Subcutaneous adipose tissue (tissue), 4 donors: Measurements from ENCODE around the gene CDR2. TPM values are rescaled to one million over a fixed set of nuclear protein-coding genes. Genes with fewer than 3 reads are reported as not detected.

Source experiments
- total RNA-seq, 4 donors: library from RNA; depleted of rRNA; stranded (reverse); fragments of >200 nt; gene quantifications; one replicate each; pipeline ENCODE4 v1.1.0, GENCODE V29; 2016
- TF ChIP-seq, protein P1 (sequence below): fragments of 450-650 bp; IDR thresholded peaks from one replicate; pipeline ENCODE4 v1.5.1; 2016; ENCODE audit warnings: low read depth, mild to moderate bottlenecking, control low read depth, antibody characterized with exemption, moderate library complexity

Gene CDR2
- total RNA-seq, 4 donors from 2014 or later: 15.0 to 28.2 (median 16.0) TPM

DNA sequence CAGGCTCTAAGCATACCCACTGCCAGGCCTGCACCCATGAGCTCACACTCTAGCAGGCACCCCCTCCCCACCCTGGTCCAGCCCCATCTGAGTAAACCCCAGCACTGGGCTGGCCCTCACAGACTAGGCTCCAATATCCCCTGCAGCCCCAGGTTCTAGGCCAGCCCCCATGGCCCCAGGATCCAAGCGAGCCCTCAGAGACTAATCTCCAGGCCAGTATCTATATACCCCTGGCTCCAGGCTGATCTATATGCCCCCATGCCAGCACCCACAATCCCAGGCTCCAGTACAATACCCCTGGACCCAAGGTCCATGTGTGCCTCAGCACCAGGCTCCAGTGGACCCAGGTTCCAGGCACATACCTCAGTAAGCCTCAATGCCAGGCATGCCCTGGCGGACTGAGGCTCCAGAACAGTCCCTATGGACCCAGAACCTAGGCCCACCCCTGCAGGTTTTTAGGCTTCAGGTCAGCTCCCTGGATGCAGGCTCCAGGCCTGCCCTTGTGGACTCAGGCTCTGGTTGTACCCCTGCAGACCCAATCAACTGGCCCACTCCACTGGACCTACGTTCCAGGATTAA, 38.7 kb downstream of the CDR2 start:
- TF ChIP-seq, protein P1, sequence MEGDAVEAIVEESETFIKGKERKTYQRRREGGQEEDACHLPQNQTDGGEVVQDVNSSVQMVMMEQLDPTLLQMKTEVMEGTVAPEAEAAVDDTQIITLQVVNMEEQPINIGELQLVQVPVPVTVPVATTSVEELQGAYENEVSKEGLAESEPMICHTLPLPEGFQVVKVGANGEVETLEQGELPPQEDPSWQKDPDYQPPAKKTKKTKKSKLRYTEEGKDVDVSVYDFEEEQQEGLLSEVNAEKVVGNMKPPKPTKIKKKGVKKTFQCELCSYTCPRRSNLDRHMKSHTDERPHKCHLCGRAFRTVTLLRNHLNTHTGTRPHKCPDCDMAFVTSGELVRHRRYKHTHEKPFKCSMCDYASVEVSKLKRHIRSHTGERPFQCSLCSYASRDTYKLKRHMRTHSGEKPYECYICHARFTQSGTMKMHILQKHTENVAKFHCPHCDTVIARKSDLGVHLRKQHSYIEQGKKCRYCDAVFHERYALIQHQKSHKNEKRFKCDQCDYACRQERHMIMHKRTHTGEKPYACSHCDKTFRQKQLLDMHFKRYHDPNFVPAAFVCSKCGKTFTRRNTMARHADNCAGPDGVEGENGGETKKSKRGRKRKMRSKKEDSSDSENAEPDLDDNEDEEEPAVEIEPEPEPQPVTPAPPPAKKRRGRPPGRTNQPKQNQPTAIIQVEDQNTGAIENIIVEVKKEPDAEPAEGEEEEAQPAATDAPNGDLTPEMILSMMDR: no peak

DNA sequence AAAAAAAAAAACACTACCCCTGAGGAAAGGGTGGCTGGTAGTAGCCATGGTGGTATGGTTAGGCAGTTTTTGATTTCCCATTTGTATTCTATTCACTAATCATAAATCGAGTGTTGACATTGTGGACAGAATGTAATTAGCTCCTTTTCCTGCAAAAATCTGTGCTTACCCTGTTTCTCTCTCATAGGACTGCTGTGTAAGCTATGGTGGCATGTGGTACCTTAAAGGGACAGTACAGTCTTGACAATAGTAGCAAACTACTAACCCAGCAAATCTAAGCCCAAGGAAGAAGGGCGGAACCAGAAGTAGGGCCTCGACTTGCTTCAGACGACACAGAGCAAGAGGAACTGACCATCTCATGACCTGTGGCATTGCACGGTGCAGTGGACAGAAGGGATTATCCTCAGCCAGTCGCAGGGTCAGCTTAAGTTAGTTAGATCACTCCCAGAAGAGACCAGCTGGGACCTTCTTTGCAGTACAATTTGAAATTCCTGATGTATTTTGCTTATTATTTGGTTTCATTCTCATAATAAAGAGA, 40.9 kb downstream of the CDR2 start:
- TF ChIP-seq, protein P1: no peak

DNA sequence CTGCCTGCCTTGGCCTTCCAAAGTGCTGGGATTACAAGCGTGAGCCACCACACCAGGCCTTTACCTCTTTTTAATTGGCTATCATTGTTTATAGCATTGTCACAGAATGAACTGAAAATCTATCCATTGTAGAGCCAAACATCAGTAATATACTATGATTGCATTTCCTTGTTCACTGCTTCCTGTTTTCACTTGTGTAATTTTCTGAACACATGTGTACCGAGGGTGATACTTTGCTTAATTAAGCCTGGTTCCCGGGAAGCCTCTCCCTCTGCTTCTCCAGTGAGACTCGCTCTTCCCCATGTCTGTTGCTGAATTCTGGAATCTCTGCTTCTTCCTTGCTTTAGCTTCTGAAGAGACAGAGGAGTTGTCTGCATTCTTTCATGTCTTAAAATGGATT, 44.1 kb downstream of the CDR2 start:
- TF ChIP-seq, protein P1: no peak

DNA sequence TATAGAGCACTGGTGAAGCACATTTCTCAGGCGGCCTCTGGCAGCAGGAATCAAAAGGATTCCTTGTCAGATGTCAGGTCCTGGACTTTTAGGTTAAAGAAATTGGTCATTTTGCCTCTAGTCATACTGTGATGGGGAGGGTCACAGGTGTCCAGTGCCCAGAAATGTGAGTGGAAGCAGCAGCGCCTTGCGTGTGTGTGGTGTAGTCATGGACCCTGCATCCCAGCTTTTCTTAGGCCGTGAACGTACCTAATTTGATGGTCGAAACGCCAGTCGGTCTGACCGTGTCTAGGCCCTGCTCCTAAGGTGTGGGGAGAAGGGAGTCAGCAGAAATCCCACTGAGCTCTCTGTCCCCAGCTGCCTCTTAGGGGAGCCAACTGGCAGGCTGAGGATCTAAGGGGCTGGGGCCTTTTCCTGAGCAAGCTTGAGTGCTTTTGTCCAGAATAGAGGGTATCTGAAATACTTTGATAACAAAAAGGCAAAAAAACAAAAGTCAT, 45.2 kb downstream of the CDR2 start:
- TF ChIP-seq, protein P1: no peak

DNA sequence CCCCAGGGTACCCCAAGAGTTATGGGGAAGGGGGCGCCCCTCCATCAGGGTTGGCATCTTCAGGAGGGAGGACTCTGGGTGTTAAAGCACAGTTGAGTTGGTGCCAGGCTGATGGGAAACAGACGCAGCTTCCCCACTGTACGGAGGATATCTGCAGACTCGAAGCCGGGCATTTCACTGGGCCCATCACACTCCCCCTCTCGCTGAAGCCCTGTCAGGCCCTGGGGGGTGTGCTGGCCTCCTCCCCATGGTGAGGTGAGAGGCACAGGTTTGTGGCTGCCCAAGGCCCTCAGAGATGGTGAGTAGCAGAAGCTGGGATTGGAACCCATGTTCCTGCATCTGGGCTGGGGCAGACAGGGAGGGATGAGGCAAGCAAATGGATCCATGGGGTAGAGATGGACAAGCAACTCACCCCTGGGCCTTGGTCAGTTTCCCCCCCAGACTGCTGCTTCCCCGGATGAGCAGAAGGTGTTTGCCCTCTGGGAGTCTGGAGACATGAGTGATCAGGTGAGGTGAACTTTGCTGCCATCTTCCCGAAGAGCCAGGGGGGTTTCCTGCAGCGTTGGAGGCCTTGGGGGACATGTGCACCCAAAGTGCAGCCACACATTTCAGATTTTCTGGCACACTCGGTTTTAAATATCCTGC, 46.2 kb downstream of the CDR2 start:
- TF ChIP-seq, protein P1: no peak

DNA sequence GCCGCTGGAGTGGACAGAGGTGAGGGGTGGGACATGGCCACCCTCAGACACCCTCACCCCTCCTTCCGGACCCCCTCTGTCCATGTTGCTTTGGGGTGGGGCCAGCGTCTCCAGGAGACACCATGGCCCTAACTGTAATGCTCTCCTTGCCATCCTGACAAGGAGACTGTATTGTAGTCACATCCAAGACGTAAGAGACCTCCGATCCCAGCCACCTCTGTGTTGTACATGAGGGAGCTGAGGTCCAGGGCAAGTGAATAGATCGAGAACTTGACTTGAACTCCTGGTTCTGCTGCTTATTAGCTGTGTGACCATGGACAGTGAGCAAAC, 47.0 kb downstream of the CDR2 start:
- TF ChIP-seq, protein P1: no peak

DNA sequence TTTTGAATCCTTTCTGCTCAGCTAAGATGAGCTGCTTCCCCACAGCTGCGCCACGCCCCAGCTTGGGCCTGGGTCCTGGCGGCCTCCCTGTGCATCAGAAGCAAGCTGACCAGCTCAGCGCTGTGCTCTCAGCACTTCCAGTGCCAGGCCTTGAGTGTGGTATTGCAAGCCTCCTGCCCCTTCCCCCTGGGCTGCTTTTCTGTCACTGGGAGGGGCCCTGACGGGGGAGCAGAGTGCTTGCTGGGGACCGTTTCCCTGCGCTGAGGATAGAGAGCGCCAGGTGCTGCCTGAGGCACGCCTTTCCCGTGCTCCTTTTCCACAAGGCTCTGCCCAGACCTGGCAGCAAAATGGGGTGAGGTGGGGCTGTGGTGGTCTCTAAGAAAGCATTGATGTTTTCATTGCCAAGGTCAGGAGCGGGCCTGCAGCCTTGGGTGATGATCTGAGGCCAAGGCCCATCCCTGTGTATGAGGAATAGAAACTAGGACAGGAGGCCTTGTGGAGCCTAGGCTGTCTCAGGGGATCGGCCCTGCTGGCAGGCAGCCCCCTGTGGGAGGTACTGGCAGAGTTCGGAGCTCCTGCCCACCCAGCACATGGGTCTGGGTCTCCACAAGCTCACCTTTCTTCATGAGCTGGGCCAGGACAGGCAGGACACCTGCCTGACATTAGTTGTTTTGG, 47.5 kb downstream of the CDR2 start:
- TF ChIP-seq, protein P1: no peak
